T-cell (primary cell): ENCODE measurements around the gene COL25A1. TPM values are rescaled to one million over a fixed set of nuclear protein-coding genes. Genes with fewer than 3 reads are reported as not detected.

ENCODE experiments used
- ATAC-seq, 4 experiments: fragments of 200-7000 bp in 3 of 4; fragments of 150-1000 bp in 1 of 4; cut with Tn5 transposase; replicated peaks in 1 of 4; 1 replicate in 3 of 4; 2 replicates in 1 of 4; pipeline ENCODE4 v1.10.0; 2021; ENCODE audit warnings: moderate library complexity in 3 of 4, mild to moderate bottlenecking in 2 of 4, moderate number of reproducible peaks in 1 of 4
- CTCF ChIA-PET, 2 donors: fragments of 300-600 bp; sonication (Branson Sonifier 250); formaldehyde crosslinking; loops; one replicate each; lab custom pipeline; 2022; ENCODE audit warnings: antibody characterized with exemption in 2 of 2; lab: Charles Lee
- POLR2A ChIA-PET, 2 donors: fragments of 300-600 bp; sonication (Branson Sonifier 250); formaldehyde crosslinking; loops; one replicate each; lab custom pipeline; 2022; ENCODE audit warnings: antibody characterized with exemption in 2 of 2; lab: Charles Lee
- DNase-seq, 35 experiments: peaks; one replicate each; pipeline versions ENCODE4 v3.0.0 to v3.0.0-alpha.2; 2013 to 2023
- H3K27ac ChIP-seq: one replicate; pipeline ENCODE4 v1.5.1; 2013; ENCODE audit warnings: low read length
- H3K27me3 ChIP-seq, 2 experiments: replicated peaks in 1 of 2; 1 replicate in 1 of 2; 2 replicates in 1 of 2; pipeline versions ENCODE4 v1.6.1 to v1.7.0; 2013; ENCODE audit warnings: low read length in 1 of 2, mixed read lengths in 1 of 2; ENCODE audit not compliant: control insufficient read depth in 2 of 2, insufficient read depth in 2 of 2; ENCODE audit errors: extremely low read depth in 1 of 2
- H3K36me3 ChIP-seq, 2 donors: 1 replicate in 1 of 2; 2 replicates in 1 of 2; pipeline versions ENCODE4 v1.6.1 to v1.7.0; 2013; ENCODE audit warnings: low read length in 1 of 2; ENCODE audit not compliant: control insufficient read depth in 2 of 2, insufficient read depth in 1 of 2; ENCODE audit errors: extremely low read depth in 1 of 2
- H3K4me1 ChIP-seq, 2 experiments: 1 replicate in 1 of 2; 2 replicates in 1 of 2; pipeline versions ENCODE4 v1.6.1 to v1.7.0; 2013; ENCODE audit warnings: low read length in 2 of 2, mixed read lengths in 1 of 2; ENCODE audit not compliant: insufficient read depth in 2 of 2, control insufficient read depth in 1 of 2; ENCODE audit errors: extremely low read depth in 1 of 2
- H3K4me3 ChIP-seq, 2 donors: 1 replicate in 1 of 2; 2 replicates in 1 of 2; pipeline versions ENCODE4 v1.5.1 to v1.7.0; 2013; ENCODE audit warnings: mild to moderate bottlenecking in 2 of 2, low read length in 1 of 2, moderate library complexity in 1 of 2; ENCODE audit not compliant: control insufficient read depth in 1 of 2; ENCODE audit errors: extremely low read depth in 1 of 2
- H3K9me3 ChIP-seq: 2 replicates; pipeline ENCODE4 v1.7.0; 2013
- H3K27ac Mint-ChIP-seq, 2 donors: one replicate each; pipeline ENCODE4 v1.8.0; 2020 to 2021; ENCODE audit warnings: mild to moderate bottlenecking in 2 of 2, mixed read lengths in 2 of 2
- H3K27me3 Mint-ChIP-seq, 2 donors: one replicate each; pipeline ENCODE4 v1.8.0; 2021 to 2022; ENCODE audit warnings: mixed read lengths in 2 of 2
- H3K36me3 Mint-ChIP-seq: one replicate; pipeline ENCODE4 v1.8.0; 2021; ENCODE audit warnings: mixed read lengths
- H3K4me1 Mint-ChIP-seq, 3 donors: one replicate each; pipeline ENCODE4 v1.8.0; 2020 to 2022; ENCODE audit warnings: mixed read lengths in 3 of 3, mild to moderate bottlenecking in 1 of 3
- H3K4me3 Mint-ChIP-seq, 3 donors: one replicate each; pipeline ENCODE4 v1.8.0; 2020 to 2022; ENCODE audit warnings: mild to moderate bottlenecking in 3 of 3, mixed read lengths in 3 of 3, moderate library complexity in 3 of 3
- H3K9me3 Mint-ChIP-seq, 3 donors: one replicate each; pipeline ENCODE4 v1.8.0; 2020 to 2022; ENCODE audit warnings: mixed read lengths in 3 of 3
- WGBS: methylation state at CpG from one replicate; pipeline ENCODE4 v1.1.5; 2013; ENCODE audit warnings: missing lambda C conversion rate; ENCODE audit not compliant: insufficient coverage; 5-methylcytosine and 5-hydroxymethylcytosine counted together
- total RNA-seq, 35 experiments: library from RNA in 6 of 35; stranded (reverse) in 6 of 35; fragments of 120-200 nt in 1 of 35; gene quantifications; one replicate each; pipeline versions ENCODE4 v1.2.1 to v1.2.4 and lab custom pipeline; 2013 to 2026

Gene COL25A1
- total RNA-seq, 5 donors from 2014 or later (not counting 1 experiment from before 2014, with no cell fraction given) = 0.53 to 0.56 TPM; not detected in 3

GRCh38 chr4:108834835-108835384 lies 467.5 kb downstream of the COL25A1 start:
- no peak overlapping the region for H3K4me3 Mint-ChIP-seq
- Histone ChIP-seq H3K27ac (no peak overlapping the region), H3K27me3 (peaks cover 0 to 3% of the 10 kb centered on the region in 2 experiments), H3K36me3 (no peaks in the 10 kb centered on the region), H3K4me1 (no peaks in the 10 kb centered on the region), H3K4me3 (no peak overlapping the region), H3K9me3 (no peaks in the 10 kb centered on the region)
- peaks cover 0 to 2% (median 0%) of the 10 kb centered on the region in 3 donors for H3K4me1 Mint-ChIP-seq
- H3K27me3 Mint-ChIP-seq = peaks cover 0 to 4% of the 10 kb centered on the region in 2 donors
- WGBS = no CpG with 5 or more reads among the region's 3 CpGs
- H3K36me3 Mint-ChIP-seq = no peaks in the 10 kb centered on the region
- ChIA-PET POLR2A (no interaction called here), CTCF (interaction anchor here in 1 of 2 donors (0.6 to 1.0 kb wide), 2 partner anchors 13 to 55 kb away, joined by 3 read pairs; no protein-coding TSS in a partner anchor)
- DNase-seq (peak in 1 of 35 experiments; percentile 18), ATAC-seq (no peak)
- H3K9me3 Mint-ChIP-seq = no peaks in the 10 kb centered on the region
- H3K27ac Mint-ChIP-seq = no peak overlapping the region

DNA sequence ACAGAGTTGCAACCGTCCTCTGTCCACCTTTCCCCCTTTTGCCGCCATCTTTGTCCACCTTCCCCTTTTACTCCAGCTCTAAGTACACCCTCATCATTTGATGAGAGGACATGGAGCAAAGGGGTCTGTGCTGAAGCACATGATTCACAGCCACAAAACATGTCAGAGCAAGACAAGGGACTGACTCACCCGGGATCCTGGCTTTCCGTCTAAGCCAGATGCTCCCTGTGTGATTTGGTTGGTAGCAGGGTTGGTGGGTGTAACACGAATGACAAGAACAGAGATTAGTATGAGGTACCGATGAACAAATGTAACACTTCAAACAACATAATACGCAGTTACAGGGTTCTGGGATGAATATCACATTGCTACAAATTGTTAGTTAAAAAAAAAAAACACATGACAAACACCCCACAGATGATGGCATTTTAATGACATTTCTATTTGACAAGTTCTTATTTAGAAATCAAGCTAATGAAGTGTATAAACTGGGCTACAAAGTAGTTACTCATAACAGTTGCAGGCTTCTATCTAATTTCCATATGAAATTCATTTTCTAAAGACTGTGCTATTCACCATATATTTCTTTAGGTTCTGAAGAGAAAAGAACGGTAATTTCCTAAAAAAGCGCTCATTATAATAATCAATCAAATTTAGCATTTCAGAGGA lies 468.2 kb downstream of the COL25A1 start:
- ChIA-PET POLR2A (no interaction called here), CTCF (interaction anchor here in 1 of 2 donors (0.5 to 1.0 kb wide), 3 partner anchors 12 to 517 kb away, joined by 3 to 4 read pairs (median 3); no protein-coding TSS in a partner anchor)
- Histone ChIP-seq H3K4me1 (no peaks in the 10 kb centered on the region), H3K36me3 (no peaks in the 10 kb centered on the region), H3K9me3 (no peaks in the 10 kb centered on the region), H3K27ac (no peak overlapping the region), H3K27me3 (peaks cover 0 to 6% of the 10 kb centered on the region in 2 experiments), H3K4me3 (no peak overlapping the region)
- Mint-ChIP-seq H3K4me1 (peaks cover 0 to 2% (median 0%) of the 10 kb centered on the region in 3 donors), H3K27ac (no peak overlapping the region), H3K9me3 (no peaks in the 10 kb centered on the region), H3K36me3 (no peaks in the 10 kb centered on the region), H3K4me3 (no peak overlapping the region), H3K27me3 (peaks cover 0 to 5% of the 10 kb centered on the region in 2 donors)
- ATAC-seq = no peak
- no peak for DNase-seq
- 80% methylated on average over 1 of the region's 9 CpGs for WGBS

DNA sequence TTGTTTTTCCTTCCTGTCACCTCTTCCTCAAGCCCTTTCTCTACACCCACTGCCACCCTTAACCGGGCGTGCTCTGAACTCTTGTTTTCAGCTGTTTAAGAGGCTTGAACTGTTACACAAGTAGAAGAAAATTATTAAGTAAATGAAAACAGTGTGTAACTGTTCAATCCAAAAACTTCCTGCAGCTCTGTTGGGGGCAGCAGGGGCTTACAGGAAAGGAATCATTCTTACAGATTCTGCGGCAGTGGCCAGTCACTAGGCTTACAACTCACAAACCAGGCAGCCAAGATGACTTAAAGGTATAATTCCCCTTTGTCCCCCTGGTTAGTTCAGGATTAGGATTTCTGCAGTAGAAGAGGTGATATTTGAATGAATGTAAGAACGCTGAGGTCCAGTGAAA lies 469.4 kb downstream of the COL25A1 start:
- ChIA-PET POLR2A (no interaction called here), CTCF (no interaction called here)
- Mint-ChIP-seq H3K4me1 (peaks cover 0 to 2% (median 0%) of the 10 kb centered on the region in 3 donors), H3K4me3 (no peak overlapping the region), H3K27ac (no peak overlapping the region), H3K27me3 (peaks cover 4 to 6% of the 10 kb centered on the region in 2 donors), H3K9me3 (no peaks in the 10 kb centered on the region), H3K36me3 (no peaks in the 10 kb centered on the region)
- peaks cover 0 to 6% of the 10 kb centered on the region in 2 experiments for H3K27me3 ChIP-seq
- no peaks in the 10 kb centered on the region for H3K9me3 ChIP-seq
- H3K36me3 ChIP-seq = no peaks in the 10 kb centered on the region
- no peaks in the 10 kb centered on the region for H3K4me1 ChIP-seq
- no peak overlapping the region for H3K27ac ChIP-seq
- DNase-seq (no peak), ATAC-seq (no peak)
- no peak overlapping the region for H3K4me3 ChIP-seq
- no CpG with 5 or more reads among the region's 4 CpGs for WGBS

DNA sequence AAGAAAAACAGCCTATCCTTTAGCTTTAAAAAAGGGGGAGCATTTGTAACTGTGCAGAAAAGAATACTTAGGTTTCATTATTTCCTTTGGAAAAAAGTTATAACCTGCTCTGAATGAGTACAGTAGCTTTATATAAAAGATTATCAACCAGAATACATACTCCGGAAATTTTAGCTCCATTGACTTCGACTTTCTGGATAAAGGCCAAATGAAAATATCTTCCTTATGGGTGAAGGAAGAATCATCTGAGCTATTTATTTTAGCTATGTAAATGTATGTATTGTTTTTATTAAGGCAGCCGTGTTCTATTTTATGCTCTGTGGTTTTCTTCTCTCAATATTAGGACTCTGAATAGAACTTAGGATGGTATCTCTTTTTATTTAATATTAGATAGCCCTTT lies 470.6 kb downstream of the COL25A1 start:
- no peaks in the 10 kb centered on the region for H3K36me3 Mint-ChIP-seq
- peaks cover 0 to 2% (median 0%) of the 10 kb centered on the region in 3 donors for H3K4me1 Mint-ChIP-seq
- ChIA-PET CTCF (interaction anchor here in 1 of 2 donors (0.8 kb wide), 1 partner anchor 602 kb away, joined by 3 read pairs; the partner anchor contains the start of gene SEC24B), POLR2A (no interaction called here)
- no peaks in the 10 kb centered on the region for H3K9me3 Mint-ChIP-seq
- H3K27me3 Mint-ChIP-seq = peaks cover 4 to 6% of the 10 kb centered on the region in 2 donors
- no peak overlapping the region for H3K4me3 ChIP-seq
- H3K27ac ChIP-seq = no peak overlapping the region
- no peak for ATAC-seq
- H3K27me3 ChIP-seq = peaks cover 0 to 6% of the 10 kb centered on the region in 2 experiments
- H3K27ac Mint-ChIP-seq = no peak overlapping the region
- H3K4me1 ChIP-seq = no peaks in the 10 kb centered on the region
- no CpG with 5 or more reads among the region's 3 CpGs for WGBS
- no peak for DNase-seq
- no peaks in the 10 kb centered on the region for H3K9me3 ChIP-seq
- H3K4me3 Mint-ChIP-seq = no peak overlapping the region
- no peaks in the 10 kb centered on the region for H3K36me3 ChIP-seq

- DNase-seq (no peak), ATAC-seq (no peak)
- H3K27me3 Mint-ChIP-seq = peaks cover 4 to 6% of the 10 kb centered on the region in 2 donors
- no peaks in the 10 kb centered on the region for H3K36me3 ChIP-seq
- peaks cover 0 to 6% of the 10 kb centered on the region in 2 experiments for H3K27me3 ChIP-seq
- no peak overlapping the region for H3K4me3 Mint-ChIP-seq
- no peaks in the 10 kb centered on the region for H3K4me1 ChIP-seq
- no peak overlapping the region for H3K27ac Mint-ChIP-seq
- no peaks in the 10 kb centered on the region for H3K9me3 Mint-ChIP-seq
- no peak overlapping the region for H3K27ac ChIP-seq
- WGBS = no CpG with 5 or more reads among the region's 1 CpG
- no peaks in the 10 kb centered on the region for H3K9me3 ChIP-seq
- peaks cover 0 to 2% (median 0%) of the 10 kb centered on the region in 3 donors for H3K4me1 Mint-ChIP-seq
- H3K4me3 ChIP-seq = no peak overlapping the region
- POLR2A ChIA-PET = interaction anchor here in 1 of 2 donors (0.6 kb wide), 1 partner anchor 46 kb away, joined by 3 read pairs; no protein-coding TSS in a partner anchor
- CTCF ChIA-PET = interaction anchor here in 1 of 2 donors (0.8 kb wide), 1 partner anchor 602 kb away, joined by 3 read pairs; the partner anchor contains the start of gene SEC24B
- H3K36me3 Mint-ChIP-seq = no peaks in the 10 kb centered on the region
Observed at GRCh38 chr4:108831291-108831690, 471.2 kb downstream of the COL25A1 start.

- H3K27ac Mint-ChIP-seq = no peak overlapping the region
- H3K4me3 Mint-ChIP-seq = no peak overlapping the region
- WGBS = 45% methylated on average over 3 of the region's 4 CpGs
- Histone ChIP-seq H3K27ac (no peak overlapping the region), H3K4me1 (no peaks in the 10 kb centered on the region), H3K36me3 (no peaks in the 10 kb centered on the region), H3K4me3 (no peak overlapping the region), H3K27me3 (peaks cover 0 to 6% of the 10 kb centered on the region in 2 experiments), H3K9me3 (no peaks in the 10 kb centered on the region)
- H3K27me3 Mint-ChIP-seq = peaks cover 4 to 6% of the 10 kb centered on the region in 2 donors
- H3K36me3 Mint-ChIP-seq = no peaks in the 10 kb centered on the region
- peaks cover 0 to 2% (median 0%) of the 10 kb centered on the region in 3 donors for H3K4me1 Mint-ChIP-seq
- ATAC-seq (no peak), DNase-seq (peak in 1 of 35 experiments; percentile 0)
- CTCF ChIA-PET = no interaction called here
- no peaks in the 10 kb centered on the region for H3K9me3 Mint-ChIP-seq
- POLR2A ChIA-PET = interaction anchor here in 1 of 2 donors (0.6 kb wide), 1 partner anchor 46 kb away, joined by 3 read pairs; no protein-coding TSS in a partner anchor
Observed at GRCh38 chr4:108830509-108831244, 471.8 kb downstream of the COL25A1 start.
